ENCODE data around the gene ETF1.

DNA sequence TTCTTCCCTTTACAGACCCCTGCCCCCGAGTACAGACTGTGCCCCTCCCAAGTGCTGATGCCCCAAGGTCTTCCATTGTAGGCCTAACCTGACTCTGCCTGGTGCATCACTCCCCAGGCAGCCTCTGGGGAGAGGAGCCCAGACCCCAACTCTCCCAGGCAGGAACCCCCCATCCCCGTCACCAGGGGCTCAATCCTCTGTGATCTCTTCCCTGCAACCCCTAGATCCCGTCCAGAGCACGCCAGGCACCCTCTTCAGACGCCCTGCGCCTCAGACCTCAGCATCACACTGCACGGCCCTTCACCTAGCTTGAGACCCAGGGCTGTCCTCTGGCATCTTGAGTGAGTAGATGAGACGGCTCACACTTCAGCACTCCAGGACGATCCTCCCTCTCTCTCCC is 84.2 kb downstream of the ETF1 start:
- no peak for TF ChIP-seq POLR2A (IDR thresholded peaks at IDR 0.05)
- TF ChIP-seq, protein P1, sequence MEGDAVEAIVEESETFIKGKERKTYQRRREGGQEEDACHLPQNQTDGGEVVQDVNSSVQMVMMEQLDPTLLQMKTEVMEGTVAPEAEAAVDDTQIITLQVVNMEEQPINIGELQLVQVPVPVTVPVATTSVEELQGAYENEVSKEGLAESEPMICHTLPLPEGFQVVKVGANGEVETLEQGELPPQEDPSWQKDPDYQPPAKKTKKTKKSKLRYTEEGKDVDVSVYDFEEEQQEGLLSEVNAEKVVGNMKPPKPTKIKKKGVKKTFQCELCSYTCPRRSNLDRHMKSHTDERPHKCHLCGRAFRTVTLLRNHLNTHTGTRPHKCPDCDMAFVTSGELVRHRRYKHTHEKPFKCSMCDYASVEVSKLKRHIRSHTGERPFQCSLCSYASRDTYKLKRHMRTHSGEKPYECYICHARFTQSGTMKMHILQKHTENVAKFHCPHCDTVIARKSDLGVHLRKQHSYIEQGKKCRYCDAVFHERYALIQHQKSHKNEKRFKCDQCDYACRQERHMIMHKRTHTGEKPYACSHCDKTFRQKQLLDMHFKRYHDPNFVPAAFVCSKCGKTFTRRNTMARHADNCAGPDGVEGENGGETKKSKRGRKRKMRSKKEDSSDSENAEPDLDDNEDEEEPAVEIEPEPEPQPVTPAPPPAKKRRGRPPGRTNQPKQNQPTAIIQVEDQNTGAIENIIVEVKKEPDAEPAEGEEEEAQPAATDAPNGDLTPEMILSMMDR (IDR thresholded peaks at IDR 0.05) = no peak
